H9 (cell line): ENCODE measurements around the gene SMC2. TPM values are rescaled to one million over a fixed set of nuclear protein-coding genes. Genes with fewer than 3 reads are reported as not detected.

ENCODE experiments used
- DNase-seq: peaks from one replicate; pipeline ENCODE4 v3.0.0-alpha.2; 2017
- H2AFZ ChIP-seq: one replicate; pipeline ENCODE4 v1.6.1; 2013; ENCODE audit warnings: mild to moderate bottlenecking, low read length, control low read depth, moderate library complexity
- H2AK5ac ChIP-seq: 2 replicates; pipeline ENCODE4 v1.6.1; 2013; ENCODE audit warnings: low read length, control low read depth, mixed read lengths; ENCODE audit not compliant: insufficient read length
- H2BK120ac ChIP-seq: one replicate; pipeline ENCODE4 v1.6.1; 2013; ENCODE audit warnings: low read depth, mild to moderate bottlenecking, low read length, control low read depth, inconsistent platforms; ENCODE audit not compliant: poor library complexity, severe bottlenecking
- H2BK12ac ChIP-seq: 2 replicates; pipeline ENCODE4 v1.6.1; 2013; ENCODE audit warnings: low read length, control low read depth, mixed read lengths, low read depth; ENCODE audit not compliant: insufficient read length
- H2BK15ac ChIP-seq: 2 replicates; pipeline ENCODE4 v1.6.1; 2013; ENCODE audit warnings: low read depth, low read length, control low read depth
- H2BK20ac ChIP-seq: one replicate; pipeline ENCODE4 v1.6.1; 2013; ENCODE audit warnings: low read depth, mild to moderate bottlenecking, low read length, control low read depth, inconsistent platforms; ENCODE audit not compliant: poor library complexity, severe bottlenecking
- H2BK5ac ChIP-seq: 2 replicates; pipeline ENCODE4 v1.6.1; 2013; ENCODE audit warnings: low read length, control low read depth, mixed read lengths; ENCODE audit not compliant: insufficient read length
- H3K14ac ChIP-seq: 2 replicates; pipeline ENCODE4 v1.6.1; 2013; ENCODE audit warnings: low read length, control low read depth; ENCODE audit not compliant: insufficient read depth
- H3K18ac ChIP-seq: 2 replicates; pipeline ENCODE4 v1.6.1; 2013; ENCODE audit warnings: low read depth, mild to moderate bottlenecking, mixed read lengths, low read length, control low read depth; ENCODE audit not compliant: insufficient read length
- H3K23ac ChIP-seq: 2 replicates; pipeline ENCODE4 v1.6.1; 2013; ENCODE audit warnings: low read length, control low read depth, mixed read lengths, low read depth; ENCODE audit not compliant: insufficient read length
- H3K23me2 ChIP-seq: 2 replicates; pipeline ENCODE4 v1.6.1; 2013; ENCODE audit warnings: low read depth, mild to moderate bottlenecking, mixed read lengths, low read length, control low read depth; ENCODE audit not compliant: insufficient read length, poor library complexity, severe bottlenecking
- H3K27ac ChIP-seq: 2 replicates; pipeline ENCODE4 v1.5.1; 2013; ENCODE audit warnings: low read length, control low read depth, mixed read lengths, low read depth; ENCODE audit not compliant: insufficient read length
- H3K27me3 ChIP-seq: 2 replicates; pipeline ENCODE4 v1.6.1; 2013; ENCODE audit warnings: low read length, control low read depth, inconsistent platforms; ENCODE audit not compliant: insufficient read depth
- H3K4ac ChIP-seq: 2 replicates; pipeline ENCODE4 v1.6.1; 2013; ENCODE audit warnings: low read depth, mild to moderate bottlenecking, control low read depth, inconsistent platforms, low read length, moderate library complexity
- H3K4me1 ChIP-seq: 2 replicates; pipeline ENCODE4 v1.6.1; 2013; ENCODE audit warnings: low read length, control low read depth, inconsistent platforms; ENCODE audit not compliant: insufficient read depth
- H3K4me2 ChIP-seq: 2 replicates; pipeline ENCODE4 v1.6.1; 2013; ENCODE audit warnings: low read length, control low read depth, mixed read lengths; ENCODE audit not compliant: insufficient read length, insufficient read depth
- H3K56ac ChIP-seq: 2 replicates; pipeline ENCODE4 v1.6.1; 2013; ENCODE audit warnings: low read depth, mild to moderate bottlenecking, mixed read lengths, low read length, control low read depth; ENCODE audit not compliant: insufficient read length
- H3K79me1 ChIP-seq: 2 replicates; pipeline ENCODE4 v1.6.1; 2013; ENCODE audit warnings: low read depth, mild to moderate bottlenecking, moderate library complexity, low read length, control low read depth, inconsistent platforms; ENCODE audit not compliant: insufficient read depth, poor library complexity, severe bottlenecking
- H3K79me2 ChIP-seq: 2 replicates; pipeline ENCODE4 v1.6.1; 2013; ENCODE audit warnings: low read length, control low read depth, inconsistent platforms; ENCODE audit not compliant: insufficient read depth
- H3K9ac ChIP-seq: 2 replicates; pipeline ENCODE4 v1.6.1; 2013; ENCODE audit warnings: low read length, control low read depth, mixed read lengths; ENCODE audit not compliant: insufficient read length; ENCODE audit errors: extremely low read depth
- H3K9me3 ChIP-seq: one replicate; pipeline ENCODE4 v1.6.1; 2013; ENCODE audit warnings: low read depth, low read length, inconsistent platforms; ENCODE audit not compliant: control insufficient read depth
- H3T11ph ChIP-seq: one replicate; pipeline ENCODE4 v1.6.1; 2013; ENCODE audit warnings: mild to moderate bottlenecking, low read length, control low read depth, inconsistent platforms
- H4K20me1 ChIP-seq: one replicate; pipeline ENCODE4 v1.6.1; 2013; ENCODE audit not compliant: control insufficient read depth, insufficient read length, insufficient read depth
- H4K5ac ChIP-seq: 2 replicates; pipeline ENCODE4 v1.6.1; 2013; ENCODE audit warnings: low read depth, mild to moderate bottlenecking, mixed read lengths, low read length, control low read depth; ENCODE audit not compliant: insufficient read length
- H4K8ac ChIP-seq: replicated peaks from 2 replicates; pipeline ENCODE4 v1.6.1; 2013; ENCODE audit warnings: low read length, control low read depth, mixed read lengths, low read depth; ENCODE audit not compliant: insufficient read length
- H4K91ac ChIP-seq: 2 replicates; pipeline ENCODE4 v1.6.1; 2013; ENCODE audit warnings: low read depth, mild to moderate bottlenecking, moderate library complexity, mixed read lengths, low read length, control low read depth; ENCODE audit not compliant: insufficient read length
- H3K27ac Mint-ChIP-seq, 3 experiments: 2 replicates in 2 of 3; 3 replicates in 1 of 3; pipeline ENCODE4 v1.8.0; 2020 to 2021; ENCODE audit warnings: mixed read lengths in 3 of 3, mild to moderate bottlenecking in 1 of 3, moderate library complexity in 1 of 3
- H3K27me3 Mint-ChIP-seq: 2 replicates; pipeline ENCODE4 v1.8.0; 2021; ENCODE audit warnings: low read depth, mild to moderate bottlenecking, moderate library complexity, mixed read lengths
- H3K36me3 Mint-ChIP-seq, 3 experiments: 2 replicates in 2 of 3; 3 replicates in 1 of 3; pipeline ENCODE4 v1.8.0; 2020 to 2021; ENCODE audit warnings: low read depth in 3 of 3, mixed read lengths in 3 of 3; ENCODE audit not compliant: insufficient read depth in 1 of 3
- H3K4me1 Mint-ChIP-seq, 2 experiments: 2 replicates each; pipeline ENCODE4 v1.8.0; 2020; ENCODE audit warnings: mixed read lengths in 2 of 2
- H3K4me3 Mint-ChIP-seq, 2 experiments: 2 replicates in 1 of 2; 3 replicates in 1 of 2; pipeline ENCODE4 v1.8.0; 2020 to 2021; ENCODE audit warnings: mild to moderate bottlenecking in 2 of 2, mixed read lengths in 2 of 2, moderate library complexity in 1 of 2
- H3K9me3 Mint-ChIP-seq, 2 experiments: 2 replicates in 1 of 2; 3 replicates in 1 of 2; pipeline ENCODE4 v1.8.0; 2020; ENCODE audit warnings: mild to moderate bottlenecking in 2 of 2, mixed read lengths in 2 of 2, moderate library complexity in 1 of 2
- WGBS: extraction: QIAGEN DNeasy Blood & Tissue Kit; methylation state at CpG from one replicate; pipeline ENCODE4 v1.1.7; 2013; ENCODE audit warnings: missing lambda C conversion rate, low lambda C conversion rate, mixed read lengths; ENCODE audit not compliant: insufficient read length; ENCODE audit errors: extremely low coverage; 5-methylcytosine and 5-hydroxymethylcytosine counted together
- total RNA-seq: library from RNA; stranded (reverse); gene quantifications from 2 replicates; pipeline ENCODE4 v1.2.1, GENCODE V29; 2021
- TF ChIP-seq, protein P1 (sequence below): fragments of 200-600 bp; sonication (generic); conservative IDR thresholded peaks from 3 replicates; pipeline ENCODE4 v1.8.0; 2021; ENCODE audit warnings: antibody characterized with exemption, mild to moderate bottlenecking

The SMC2 gene
- total RNA-seq, 1 experiment from 2014 or later: 47.0 TPM

DNA sequence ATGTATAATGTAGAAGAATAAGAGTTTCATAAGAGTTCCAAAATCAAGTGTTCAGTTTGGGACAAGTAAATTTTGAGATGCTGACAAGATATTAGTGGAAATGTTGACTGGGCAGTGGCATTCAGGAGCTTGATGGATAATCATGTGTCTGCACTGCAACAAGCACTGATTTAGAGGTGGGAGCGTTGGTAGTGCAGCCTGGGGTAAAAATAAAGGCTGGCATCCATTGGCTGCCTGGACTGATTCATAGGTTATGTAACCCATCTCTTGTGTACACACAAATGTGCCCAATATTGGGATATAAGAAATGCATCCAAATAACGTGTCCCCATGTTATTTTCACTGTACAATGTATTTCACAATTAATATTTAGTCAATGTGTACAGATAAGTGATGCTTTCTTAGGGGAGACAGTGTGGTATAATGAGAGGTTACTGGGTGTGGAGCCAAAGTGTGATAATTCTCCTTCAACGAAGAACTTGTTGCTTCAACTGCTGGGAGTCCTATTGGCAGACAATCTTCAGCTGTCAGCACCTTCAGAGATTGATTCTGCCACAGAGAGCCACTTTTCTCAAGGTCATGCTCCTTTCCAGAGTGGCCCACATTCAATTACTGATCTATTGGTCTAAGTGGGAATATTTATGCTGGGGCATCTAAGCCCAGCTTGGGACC lies 20.9 kb upstream of the SMC2 start:
- H3T11ph ChIP-seq: no peak overlapping the region
- no peak overlapping the region for H3K9ac ChIP-seq
- H2AFZ ChIP-seq: no peak overlapping the region
- H3K79me1 ChIP-seq: no peaks in the 10 kb centered on the region
- H3K27me3 ChIP-seq: no peaks in the 10 kb centered on the region
- H3K56ac ChIP-seq: no peak overlapping the region
- H3K23ac ChIP-seq: no peak overlapping the region
- no peak overlapping the region for H3K27ac ChIP-seq
- no peaks in the 10 kb centered on the region for H3K27me3 Mint-ChIP-seq
- no peak overlapping the region for H3K4me2 ChIP-seq
- DNase-seq: no peak
- H2BK12ac ChIP-seq: no peak overlapping the region
- H3K9me3 Mint-ChIP-seq: no peaks in the 10 kb centered on the region; a peak in 4 of 5 replicates
- no peak overlapping the region for H3K4me3 Mint-ChIP-seq
- H2BK5ac ChIP-seq: no peak overlapping the region
- no peak overlapping the region for H2BK20ac ChIP-seq
- no peak overlapping the region for H3K18ac ChIP-seq
- no peaks in the 10 kb centered on the region for H3K9me3 ChIP-seq
- no peak overlapping the region for H2BK15ac ChIP-seq
- no peak overlapping the region for H2AK5ac ChIP-seq
- no peaks in the 10 kb centered on the region for H3K23me2 ChIP-seq
- H3K4me1 Mint-ChIP-seq: no peaks in the 10 kb centered on the region
- H3K4ac ChIP-seq: no peak overlapping the region
- no peaks in the 10 kb centered on the region for H3K36me3 Mint-ChIP-seq
- H3K14ac ChIP-seq: no peak overlapping the region
- H4K8ac ChIP-seq: no peak overlapping the region
- H2BK120ac ChIP-seq: no peak overlapping the region
- H3K27ac Mint-ChIP-seq: no peak overlapping the region
- no peak overlapping the region for H4K5ac ChIP-seq
- no peaks in the 10 kb centered on the region for H3K79me2 ChIP-seq
- no peaks in the 10 kb centered on the region for H4K20me1 ChIP-seq
- no peaks in the 10 kb centered on the region for H3K4me1 ChIP-seq
- H4K91ac ChIP-seq: no peak overlapping the region
- no CpG with 5 or more reads among the region's 3 CpGs for WGBS
- TF ChIP-seq, protein P1, sequence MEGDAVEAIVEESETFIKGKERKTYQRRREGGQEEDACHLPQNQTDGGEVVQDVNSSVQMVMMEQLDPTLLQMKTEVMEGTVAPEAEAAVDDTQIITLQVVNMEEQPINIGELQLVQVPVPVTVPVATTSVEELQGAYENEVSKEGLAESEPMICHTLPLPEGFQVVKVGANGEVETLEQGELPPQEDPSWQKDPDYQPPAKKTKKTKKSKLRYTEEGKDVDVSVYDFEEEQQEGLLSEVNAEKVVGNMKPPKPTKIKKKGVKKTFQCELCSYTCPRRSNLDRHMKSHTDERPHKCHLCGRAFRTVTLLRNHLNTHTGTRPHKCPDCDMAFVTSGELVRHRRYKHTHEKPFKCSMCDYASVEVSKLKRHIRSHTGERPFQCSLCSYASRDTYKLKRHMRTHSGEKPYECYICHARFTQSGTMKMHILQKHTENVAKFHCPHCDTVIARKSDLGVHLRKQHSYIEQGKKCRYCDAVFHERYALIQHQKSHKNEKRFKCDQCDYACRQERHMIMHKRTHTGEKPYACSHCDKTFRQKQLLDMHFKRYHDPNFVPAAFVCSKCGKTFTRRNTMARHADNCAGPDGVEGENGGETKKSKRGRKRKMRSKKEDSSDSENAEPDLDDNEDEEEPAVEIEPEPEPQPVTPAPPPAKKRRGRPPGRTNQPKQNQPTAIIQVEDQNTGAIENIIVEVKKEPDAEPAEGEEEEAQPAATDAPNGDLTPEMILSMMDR: no peak
